CD4-positive, alpha-beta T cell treated with Interleukin-4 for 1 hour (primary cell): ENCODE data around the gene PPARG.
"Not testable (repeated sequence)": the region's sequence is repeated elsewhere in the genome, so short reads cannot be mapped to it uniquely, and the experiment has no call there.

Experiments used
- DNase-seq, 2 donors: peaks; one replicate each; pipeline ENCODE4 v3.0.0-alpha.2; 2020 to 2022

PPARG gene

DNA sequence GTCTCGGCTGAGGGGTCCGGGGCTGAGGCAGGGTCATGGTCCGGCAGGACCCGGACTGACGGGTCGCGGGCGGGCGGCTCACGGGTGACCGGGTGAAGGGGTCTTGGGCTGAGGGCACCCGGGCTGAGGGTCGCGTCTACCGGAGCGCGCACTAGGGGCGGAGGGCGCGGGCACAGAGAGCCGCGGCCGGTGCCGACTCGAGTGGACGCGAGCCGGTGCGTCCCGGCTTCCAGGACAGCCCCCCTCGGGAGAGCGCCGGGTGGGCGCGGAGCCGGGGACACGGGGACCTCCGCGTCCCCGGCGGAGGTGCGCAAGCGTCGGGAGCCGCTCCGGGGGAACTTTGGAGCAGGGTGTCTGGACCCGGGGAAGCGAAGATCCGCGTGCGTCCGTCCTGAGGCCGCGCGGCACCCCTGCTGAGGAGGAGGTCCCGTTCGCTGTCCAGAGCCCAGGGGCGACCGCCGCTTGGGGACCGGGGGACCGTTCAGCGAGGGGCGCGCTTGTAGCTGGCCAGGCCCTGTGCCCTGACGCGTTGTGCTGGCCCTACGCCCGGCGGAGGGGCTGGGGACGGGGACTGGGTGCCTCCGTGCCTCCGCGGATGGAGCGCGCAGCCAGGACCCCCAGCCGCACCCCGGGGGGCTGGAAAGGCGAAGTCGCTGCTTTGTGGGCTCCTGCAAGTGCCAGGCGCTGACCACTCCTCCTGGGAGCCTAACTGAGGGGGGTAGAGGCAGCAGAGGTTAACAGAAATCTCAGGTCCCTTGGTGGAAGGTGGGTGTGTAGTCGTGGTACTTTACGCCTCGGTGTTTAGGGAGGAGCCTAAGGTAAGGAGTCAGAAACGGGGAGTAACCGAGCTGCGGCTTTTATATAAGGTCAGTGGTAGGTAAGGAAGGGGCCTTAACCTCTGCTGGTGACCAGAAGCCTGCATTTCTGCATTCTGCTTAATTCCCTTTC, at the start of gene PPARG:
Gene PPARG, plus strand, starts transcription at position 889 of the 948 bp plus-strand sequence. CDS start 90,642 bp downstream, outside the sequence.
- peak in 1 of 2 donors; percentile 38 for DNase-seq

GRCh38 chr3:12239301-12239700, 49.6 kb upstream of the PPARG start:
- no peak for DNase-seq

- no peak for DNase-seq
Measured at GRCh38 chr3:12242772-12243171, 46.1 kb upstream of the PPARG start.

DNA sequence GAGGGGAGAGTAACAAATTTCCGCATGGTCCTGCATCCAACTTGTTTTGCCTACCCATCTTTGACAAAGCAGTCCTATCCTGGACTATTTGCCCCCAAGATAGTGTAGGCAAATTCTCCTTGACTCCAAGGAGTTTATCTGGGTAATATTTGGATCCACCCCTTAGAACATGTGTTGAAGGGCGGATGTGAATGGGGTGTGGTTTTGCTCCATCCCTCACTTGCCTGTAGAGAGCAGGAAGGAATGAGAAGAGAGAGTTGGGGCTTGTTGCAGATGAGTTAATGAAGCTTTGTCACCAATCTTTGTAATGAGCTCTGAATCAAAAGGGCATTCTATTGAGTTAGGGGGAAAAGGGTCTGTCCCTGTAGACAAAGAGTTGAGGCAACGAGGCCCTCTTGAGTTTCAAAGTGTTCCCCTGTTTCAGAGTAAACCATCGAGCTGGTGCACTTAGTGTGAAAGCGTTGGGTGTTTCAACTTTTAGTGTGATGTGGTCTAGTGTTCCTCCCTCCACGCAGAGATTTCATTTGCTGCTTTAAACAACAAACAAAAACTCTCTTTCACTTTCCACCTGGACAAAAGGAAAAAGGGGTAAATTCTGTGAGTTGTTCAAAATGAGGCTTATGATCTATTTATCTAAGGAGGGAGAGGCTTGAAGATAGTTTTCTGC, 42.2 kb upstream of the PPARG start:
- DNase-seq: no peak

DNA sequence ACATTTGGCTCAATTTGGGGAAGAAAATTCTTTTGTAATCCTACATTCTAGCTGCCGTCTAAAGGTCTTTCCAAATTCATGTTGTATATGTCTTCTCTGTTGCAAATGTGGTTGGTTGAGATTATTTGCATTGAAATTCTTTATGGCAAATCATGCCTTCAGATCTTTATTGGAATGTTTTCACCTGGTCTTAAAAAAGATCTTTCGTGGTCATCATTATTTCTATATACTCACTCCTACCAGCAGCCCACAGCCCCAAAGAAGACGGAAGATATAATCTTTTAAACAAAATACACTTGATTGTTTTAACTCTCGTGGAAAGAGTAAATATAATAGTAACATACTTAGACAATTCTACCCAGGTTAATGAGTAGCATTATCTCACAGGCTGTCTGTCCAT, 41.5 kb upstream of the PPARG start:
- DNase-seq: no peak

DNA sequence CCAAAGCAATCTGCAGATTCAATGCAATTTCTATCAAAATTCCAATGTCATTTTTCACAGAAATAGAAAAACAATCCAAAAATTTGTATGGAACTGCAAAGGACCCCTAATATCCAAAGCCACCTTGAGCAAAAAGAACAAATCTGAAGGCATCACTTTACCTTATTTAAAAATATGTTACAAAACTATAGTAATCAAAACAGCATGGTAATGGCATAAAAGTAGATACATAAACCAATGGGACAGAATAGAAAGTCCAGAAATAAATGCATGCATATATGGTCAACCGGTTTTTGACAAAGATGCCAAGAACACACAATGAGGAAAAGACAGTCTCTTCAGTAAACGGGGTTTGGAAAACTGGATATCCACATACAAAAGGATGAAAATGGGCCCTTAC, 39.4 kb upstream of the PPARG start:
- no peak for DNase-seq

DNA sequence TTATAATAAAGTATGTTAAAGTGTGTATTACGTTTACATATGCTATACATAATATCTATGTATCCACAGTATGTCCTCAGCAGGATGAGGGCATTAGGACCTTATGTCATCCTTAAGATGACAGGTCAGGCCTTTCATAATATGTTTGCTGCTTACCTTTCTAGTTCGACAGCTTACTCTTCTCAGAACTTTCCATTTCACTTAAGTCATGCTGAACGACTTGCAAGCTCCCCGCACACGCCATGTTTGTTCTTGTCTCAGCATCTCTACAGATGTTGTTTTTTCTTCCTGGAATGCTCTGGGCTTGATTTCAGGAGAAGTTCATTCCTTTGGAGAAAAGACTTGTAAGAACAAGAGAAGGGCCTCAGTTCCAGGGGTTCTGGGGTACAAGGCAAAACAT, 36.0 kb upstream of the PPARG start:
- no peak for DNase-seq

- DNase-seq: no peak
Measured at GRCh38 chr3:12253516-12254343, 35.1 kb upstream of the PPARG start.

DNA sequence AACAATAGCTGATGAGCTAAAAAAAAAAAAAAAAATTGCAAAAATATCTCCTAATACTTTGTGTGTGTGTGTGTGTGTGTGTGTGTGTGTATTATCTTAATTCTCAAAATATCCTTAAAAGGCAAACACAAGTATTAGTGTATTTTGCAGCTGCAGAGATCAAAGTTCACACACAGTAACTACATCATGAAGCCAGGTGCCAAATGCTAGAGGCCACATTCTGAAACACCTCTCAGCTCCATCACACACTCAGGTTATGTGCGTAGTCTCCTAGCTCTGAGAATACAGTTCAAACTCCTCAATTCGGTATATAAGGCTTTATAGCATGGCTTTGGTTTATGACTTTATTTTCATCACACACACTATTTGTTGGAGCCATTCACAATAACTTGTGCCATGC, 33.5 kb upstream of the PPARG start:
- DNase-seq: no peak

DNA sequence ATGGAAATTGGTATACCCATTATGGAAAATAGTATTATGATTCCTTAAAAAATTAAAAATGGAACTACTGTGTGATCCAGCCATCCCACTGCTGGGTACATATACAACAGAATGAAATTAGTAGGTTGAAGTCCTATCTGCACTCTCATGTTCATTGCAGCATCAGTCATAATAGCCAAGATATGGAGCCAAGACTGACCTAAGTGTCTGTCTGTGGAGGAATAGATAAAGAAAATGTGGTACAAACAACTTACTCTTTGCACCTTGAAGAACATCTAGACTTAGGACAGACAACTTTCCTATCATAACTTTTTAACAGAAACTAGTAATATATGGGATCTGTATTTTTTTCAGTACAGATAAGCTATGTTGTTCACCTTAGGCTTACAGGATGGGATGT, 30.0 kb upstream of the PPARG start:
- DNase-seq: no peak

GRCh38 chr3:12262173-12262572, 26.7 kb upstream of the PPARG start:
- DNase-seq: not testable (repeated sequence)

GRCh38 chr3:12265508-12265907, 23.4 kb upstream of the PPARG start:
- no peak for DNase-seq

DNA sequence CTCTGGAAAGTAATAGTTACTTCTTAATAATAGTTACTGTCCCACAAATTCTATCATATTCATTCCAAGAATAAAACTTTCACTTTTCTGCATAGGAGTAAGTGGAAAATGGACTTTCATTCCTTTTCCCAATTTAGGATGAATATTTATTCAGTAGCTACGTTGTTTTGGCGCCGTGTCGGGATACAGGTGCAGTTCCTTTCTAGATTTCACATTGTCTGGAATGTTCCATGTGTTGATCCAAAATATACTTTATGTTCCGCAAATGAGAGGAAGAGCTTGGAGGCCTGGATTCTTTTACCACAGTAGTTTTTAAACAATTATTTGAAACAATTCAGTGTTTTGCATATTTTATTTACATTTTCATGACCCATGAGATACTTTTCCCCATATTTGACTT, 22.8 kb upstream of the PPARG start:
- no peak for DNase-seq

DNA sequence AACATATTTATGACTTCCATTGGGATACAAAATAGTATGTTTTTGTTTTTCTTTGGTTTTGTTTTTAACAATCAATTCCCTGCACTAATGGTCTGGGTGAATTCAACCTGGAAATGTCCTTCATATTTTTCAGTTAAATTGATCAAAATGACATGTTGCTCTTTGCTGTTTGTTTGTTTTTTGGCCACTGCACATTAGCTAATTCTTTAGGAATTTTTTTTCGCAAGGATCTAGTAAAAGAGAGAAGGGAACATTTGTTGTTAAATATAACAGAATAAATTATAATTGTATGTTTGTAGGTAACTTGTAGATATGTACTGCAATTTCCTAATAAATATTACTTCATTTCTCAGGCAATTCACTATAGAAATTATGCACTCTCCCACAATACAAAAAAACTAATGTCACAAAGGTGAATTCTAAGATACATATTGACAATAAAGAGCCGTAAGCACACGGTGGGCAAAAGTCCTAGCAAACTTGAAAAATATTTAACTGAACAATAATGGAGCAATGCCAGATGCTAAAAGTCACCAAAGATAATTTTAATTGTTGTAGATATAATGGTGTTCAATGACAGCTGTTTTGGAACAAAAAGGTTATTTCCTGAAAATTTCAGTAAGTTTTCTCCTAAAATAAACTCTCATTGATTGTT, 21.4 kb upstream of the PPARG start:
- DNase-seq: no peak

- DNase-seq: no peak
Measured at GRCh38 chr3:12268049-12268735, 20.7 kb upstream of the PPARG start.

GRCh38 chr3:12270976-12271375, 17.9 kb upstream of the PPARG start:
- no peak for DNase-seq

- DNase-seq: no peak
Measured at GRCh38 chr3:12273045-12273695, 15.7 kb upstream of the PPARG start.

GRCh38 chr3:12275974-12276650, 12.8 kb upstream of the PPARG start:
- no peak for DNase-seq

DNA sequence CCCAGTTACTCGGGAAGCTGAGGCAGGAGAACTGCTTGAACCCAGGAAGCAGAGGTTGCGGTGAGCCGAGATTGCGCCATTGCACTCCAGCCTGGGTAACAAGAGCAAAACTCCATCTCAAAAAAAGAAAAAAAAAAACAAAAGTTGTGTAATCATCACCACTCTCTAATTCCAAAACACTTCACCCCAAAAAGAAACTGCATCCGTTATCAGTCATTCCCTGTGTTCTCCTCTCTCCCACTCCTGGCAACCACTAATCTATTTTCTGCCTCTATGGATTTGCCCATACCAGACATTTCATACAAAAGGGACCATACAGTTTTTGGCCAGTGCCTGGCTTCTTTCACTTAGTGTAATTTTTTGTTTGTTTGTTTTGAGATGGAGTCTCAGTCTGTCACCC, 12.0 kb upstream of the PPARG start:
- not testable (repeated sequence) for DNase-seq

- DNase-seq: no peak
Measured at GRCh38 chr3:12278566-12278965, 10.3 kb upstream of the PPARG start.
